C4-2B (cell line): ENCODE measurements around the gene MMD.
A peak's percentile ranks its signal among the peaks of the same experiment; 100 is the strongest.

Experiments
- H3K27ac ChIP-seq: fragments of 450-650 bp; 2 replicates; pipeline ENCODE4 v1.5.1; 2017
- CTCF ChIP-seq: fragments of 450-650 bp; conservative IDR thresholded peaks from 2 replicates; pipeline ENCODE4 v1.5.1; 2017; ENCODE audit warnings: mild to moderate bottlenecking
- ZFX ChIP-seq: fragments of 450-650 bp; IDR thresholded peaks from 2 replicates; pipeline ENCODE4 v1.6.1; 2017

The MMD gene

GRCh38 chr17:55356434-55357328 lies 65.0 kb downstream of the MMD start:
- H3K27ac ChIP-seq, result no peak overlapping the region
- TF ChIP-seq CTCF (peak; percentile 90), ZFX (no peak)

- no peak overlapping the region for H3K27ac ChIP-seq
- TF ChIP-seq ZFX (no peak), CTCF (no peak)
These were observed 66.7 kb downstream of the MMD start for GRCh38 chr17:55354941-55355340.

- no peak overlapping the region for H3K27ac ChIP-seq
- no peak for TF ChIP-seq ZFX
- TF ChIP-seq CTCF, result no peak
These were observed 67.6 kb downstream of the MMD start for GRCh38 chr17:55354010-55354409.

- no peak overlapping the region for H3K27ac ChIP-seq
- TF ChIP-seq CTCF (no peak), ZFX (no peak)
These were observed 70.4 kb downstream of the MMD start for GRCh38 chr17:55351226-55351625.

- H3K27ac ChIP-seq, result no peak overlapping the region
- no peak for TF ChIP-seq CTCF
- TF ChIP-seq ZFX, result no peak
These were observed 70.8 kb downstream of the MMD start for GRCh38 chr17:55350825-55351205.

- H3K27ac ChIP-seq, result no peak overlapping the region; the same call in 1 of the 2 replicates
- TF ChIP-seq ZFX (no peak), CTCF (peak; percentile 97)
These were observed 72.8 kb downstream of the MMD start for GRCh38 chr17:55348749-55349354.

- no peak overlapping the region for H3K27ac ChIP-seq
- TF ChIP-seq ZFX (no peak), CTCF (no peak)
These were observed 74.3 kb downstream of the MMD start for GRCh38 chr17:55347341-55347740.
